ENCODE measurements around the gene KIRREL3. TPM values are rescaled to one million over a fixed set of nuclear protein-coding genes. Genes with fewer than 3 reads are reported as not detected.
A peak's percentile ranks its signal among the peaks of the same experiment; 100 is the strongest.

The KIRREL3 gene
- total RNA-seq, 4 donors from 2014 or later, result 0.82 to 15.7 (median 1.4) TPM; not detected in 1

DNA sequence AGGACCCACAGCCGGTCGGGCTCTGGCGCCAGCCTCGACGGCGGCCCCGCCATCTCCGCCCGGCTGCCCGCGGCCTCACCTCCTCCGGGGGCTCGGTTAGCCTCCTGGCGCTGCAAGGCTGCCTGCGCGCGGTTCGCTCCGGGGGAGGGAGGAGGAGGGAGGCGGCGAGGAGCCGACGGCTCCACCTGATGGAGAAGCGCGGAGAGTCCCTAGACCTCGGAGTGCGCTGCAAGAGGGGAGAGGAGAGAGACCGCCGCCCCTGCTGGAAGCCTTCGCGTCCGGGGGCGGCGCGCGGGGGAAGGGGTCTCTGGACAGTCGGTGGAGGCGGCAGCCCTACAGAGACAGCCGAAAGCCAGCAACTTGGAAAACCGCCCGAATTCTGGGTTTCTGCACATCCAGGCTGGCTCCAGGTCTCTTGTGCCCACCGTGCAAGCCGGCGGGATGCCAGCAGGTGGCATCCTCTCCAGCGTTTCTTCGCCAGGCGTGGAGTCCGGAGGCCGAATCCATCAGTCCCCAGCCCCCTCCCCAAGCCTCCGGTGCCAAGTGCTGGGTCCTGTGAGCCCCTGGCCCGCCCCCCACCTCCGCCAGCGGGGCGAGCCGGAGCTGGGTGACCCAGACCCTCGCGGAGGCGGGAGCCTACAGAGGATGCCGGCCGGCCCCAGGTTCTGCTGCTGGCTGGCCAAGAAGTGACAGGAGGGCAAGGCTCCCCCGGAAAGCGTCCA, 2.9 kb upstream of the KIRREL3 start:
- 4% methylated on average over 33 of the region's 62 CpGs; no CpG with 5 or more reads in 1 of the 2 donors for WGBS, 2 donors (ENCODE audit: low coverage in 1 of 2)
- in situ Hi-C loops (cut with MboI; ENCODE audit: low pct_ligation_motif_present in 1 of 4, low pct_unique_long_range_greater_than_20kb in 1 of 4, low sequenced_read_pairs in 3 of 4) (no loop called here), intact Hi-C loops (cut with DNase I; ENCODE audit: low total_unique reads) (loop anchor here (5.0 kb wide), 1 partner anchor 1506 kb away; the partner anchor contains the start of gene FEZ1)
- Histone ChIP-seq H3K27ac (no peak overlapping the region), H3K36me3 (no peaks in the 10 kb centered on the region), H3K9me3 (no peaks in the 10 kb centered on the region), H3K4me1 (peaks cover 0 to 15% (median 12%) of the 10 kb centered on the region in 4 donors), H3K4me3 (peak overlapping the region in 1 of 4 donors; percentile 3), H3K27me3 (peaks cover 82% of the 10 kb centered on the region)
- TF ChIP-seq, protein P1, sequence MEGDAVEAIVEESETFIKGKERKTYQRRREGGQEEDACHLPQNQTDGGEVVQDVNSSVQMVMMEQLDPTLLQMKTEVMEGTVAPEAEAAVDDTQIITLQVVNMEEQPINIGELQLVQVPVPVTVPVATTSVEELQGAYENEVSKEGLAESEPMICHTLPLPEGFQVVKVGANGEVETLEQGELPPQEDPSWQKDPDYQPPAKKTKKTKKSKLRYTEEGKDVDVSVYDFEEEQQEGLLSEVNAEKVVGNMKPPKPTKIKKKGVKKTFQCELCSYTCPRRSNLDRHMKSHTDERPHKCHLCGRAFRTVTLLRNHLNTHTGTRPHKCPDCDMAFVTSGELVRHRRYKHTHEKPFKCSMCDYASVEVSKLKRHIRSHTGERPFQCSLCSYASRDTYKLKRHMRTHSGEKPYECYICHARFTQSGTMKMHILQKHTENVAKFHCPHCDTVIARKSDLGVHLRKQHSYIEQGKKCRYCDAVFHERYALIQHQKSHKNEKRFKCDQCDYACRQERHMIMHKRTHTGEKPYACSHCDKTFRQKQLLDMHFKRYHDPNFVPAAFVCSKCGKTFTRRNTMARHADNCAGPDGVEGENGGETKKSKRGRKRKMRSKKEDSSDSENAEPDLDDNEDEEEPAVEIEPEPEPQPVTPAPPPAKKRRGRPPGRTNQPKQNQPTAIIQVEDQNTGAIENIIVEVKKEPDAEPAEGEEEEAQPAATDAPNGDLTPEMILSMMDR (IDR thresholded peaks at IDR 0.05), result peak in 4 of 5 experiments; percentile 7 to 36 (median 21)
- TF ChIP-seq EP300 (IDR thresholded peaks at IDR 0.05; ENCODE audit: low read depth) (no peak), POLR2AphosphoS5 (IDR thresholded peaks at IDR 0.05) (no peak), POLR2A (IDR thresholded peaks at IDR 0.05) (no peak)
- DNase-seq, result no peak

DNA sequence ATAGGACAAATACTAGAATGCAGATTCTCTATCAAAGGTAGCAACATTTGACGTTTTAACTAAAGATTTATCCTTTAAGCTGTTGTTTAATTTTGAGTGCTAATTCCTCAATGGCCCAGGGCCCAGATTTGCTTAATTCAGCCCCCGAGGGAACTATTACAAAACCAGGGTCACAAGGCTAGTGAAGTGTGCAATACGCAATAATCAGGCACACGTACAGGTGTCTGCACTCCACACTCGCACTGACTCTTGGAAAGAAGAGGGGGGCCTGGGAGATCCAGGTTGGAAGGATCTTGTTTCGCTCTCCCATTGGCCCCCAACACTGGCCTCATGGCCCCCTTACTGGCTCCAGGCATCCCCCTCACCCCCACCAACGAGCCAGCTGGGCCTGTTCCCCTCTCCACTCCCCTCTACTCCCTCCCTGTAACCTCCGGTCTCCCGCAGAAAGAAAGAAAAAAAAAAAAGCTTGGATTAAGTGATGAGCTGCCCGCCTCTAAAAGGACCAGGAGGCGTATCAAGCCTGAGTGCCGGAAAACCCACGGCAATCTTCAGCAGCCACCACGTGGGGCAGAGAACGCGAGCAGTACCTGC, 2.2 kb upstream of the KIRREL3 start:
- in situ Hi-C loops (cut with MboI; ENCODE audit: low pct_ligation_motif_present in 1 of 4, low pct_unique_long_range_greater_than_20kb in 1 of 4, low sequenced_read_pairs in 3 of 4) (no loop called here), intact Hi-C loops (cut with DNase I; ENCODE audit: low total_unique reads) (loop anchor here (5.0 kb wide), 1 partner anchor 1505 kb away; the partner anchor contains the start of gene FEZ1)
- no peak for DNase-seq
- Histone ChIP-seq H3K36me3 (no peaks in the 10 kb centered on the region), H3K4me3 (peak overlapping the region in 1 of 4 donors; percentile 3), H3K27ac (no peak overlapping the region), H3K9me3 (no peaks in the 10 kb centered on the region), H3K27me3 (peaks cover 82% of the 10 kb centered on the region), H3K4me1 (peaks cover 0 to 15% (median 12%) of the 10 kb centered on the region in 4 donors)
- TF ChIP-seq, protein P1 (IDR thresholded peaks at IDR 0.05), result no peak
- TF ChIP-seq POLR2AphosphoS5 (IDR thresholded peaks at IDR 0.05) (no peak), POLR2A (IDR thresholded peaks at IDR 0.05) (no peak), EP300 (IDR thresholded peaks at IDR 0.05; ENCODE audit: low read depth) (no peak)
- WGBS, 2 donors (ENCODE audit: low coverage in 1 of 2), result 9 to 19% methylated on average over 7 to 16 of the region's 16 CpGs

DNA sequence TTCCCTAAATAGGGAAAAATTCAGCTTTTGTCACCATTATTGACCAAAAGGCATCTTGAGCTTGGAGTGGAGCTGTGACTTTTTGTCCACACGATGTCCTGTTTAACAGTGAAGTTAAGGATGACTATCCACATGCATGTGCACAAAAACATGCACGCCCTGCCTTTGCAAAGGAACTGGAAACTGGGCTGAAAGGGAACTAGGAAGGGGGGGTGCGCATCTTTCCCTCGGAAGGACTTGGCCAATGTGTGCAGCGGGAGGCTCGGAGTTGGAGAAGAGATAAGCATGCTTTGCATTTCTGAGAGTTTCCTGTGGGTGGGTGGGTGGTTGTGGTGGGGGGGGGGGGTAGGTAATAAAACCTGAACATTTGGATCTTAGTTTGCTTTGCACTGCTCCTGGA, 411 bp upstream of the KIRREL3 start:
- peaks cover 0 to 15% (median 12%) of the 10 kb centered on the region in 4 donors for H3K4me1 ChIP-seq
- intact Hi-C loops (cut with DNase I; ENCODE audit: low total_unique reads) (loop anchor here (5.0 kb wide), 1 partner anchor 1504 kb away; the partner anchor contains the start of gene FEZ1), in situ Hi-C loops (cut with MboI; ENCODE audit: low pct_ligation_motif_present in 1 of 4, low pct_unique_long_range_greater_than_20kb in 1 of 4, low sequenced_read_pairs in 3 of 4) (no loop called here)
- DNase-seq, result no peak
- TF ChIP-seq POLR2A (IDR thresholded peaks at IDR 0.05), result no peak
- no peak for TF ChIP-seq POLR2AphosphoS5 (IDR thresholded peaks at IDR 0.05)
- no peak for TF ChIP-seq EP300 (IDR thresholded peaks at IDR 0.05; ENCODE audit: low read depth)
- TF ChIP-seq, protein P1 (IDR thresholded peaks at IDR 0.05), result no peak
- H3K9me3 ChIP-seq, result no peaks in the 10 kb centered on the region
- no peak overlapping the region for H3K27ac ChIP-seq
- H3K4me3 ChIP-seq, result peak overlapping the region in 2 of 4 donors; percentile 10 to 38
- 4 to 6% methylated on average over 6 of the region's 6 CpGs for WGBS, 2 donors (ENCODE audit: low coverage in 1 of 2)
- peaks cover 85% of the 10 kb centered on the region for H3K27me3 ChIP-seq
- no peaks in the 10 kb centered on the region for H3K36me3 ChIP-seq

DNA sequence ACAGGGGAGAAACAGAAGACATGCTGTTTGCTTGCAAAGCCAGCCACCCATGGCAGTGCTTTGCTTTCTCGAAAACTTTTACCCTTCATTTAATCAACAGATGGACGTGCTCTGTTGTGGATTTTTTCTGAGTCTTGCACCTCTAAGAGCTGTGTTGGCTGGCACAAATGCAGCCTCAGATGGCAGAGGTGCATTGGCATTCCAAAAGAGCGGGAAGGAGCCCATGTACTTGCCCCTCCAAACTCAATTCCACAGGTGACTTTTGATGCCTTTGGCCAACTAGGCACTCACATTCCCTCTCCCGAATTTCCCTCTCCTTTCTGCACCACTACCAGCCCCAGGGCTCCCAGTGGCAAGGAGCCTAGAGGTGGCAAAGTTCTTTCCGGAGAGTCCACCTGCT, 1.2 kb downstream of the KIRREL3 start:
- Histone ChIP-seq H3K4me3 (no peak overlapping the region), H3K4me1 (peaks cover 0 to 15% (median 12%) of the 10 kb centered on the region in 4 donors), H3K9me3 (no peaks in the 10 kb centered on the region), H3K27me3 (peaks cover 75% of the 10 kb centered on the region), H3K36me3 (no peaks in the 10 kb centered on the region), H3K27ac (no peak overlapping the region)
- in situ Hi-C loops (cut with MboI; ENCODE audit: low pct_ligation_motif_present in 1 of 4, low pct_unique_long_range_greater_than_20kb in 1 of 4, low sequenced_read_pairs in 3 of 4), result loop anchor here in 3 of 4 donors (10.0 to 25.0 kb wide), 3 partner anchors 285 to 562 kb away; no protein-coding TSS in a partner anchor
- DNase-seq, result no peak
- 69 to 71% methylated on average over 5 of the region's 5 CpGs for whole genome bisulfite sequencing, 2 donors (ENCODE audit: low coverage in 1 of 2)
- no peak for TF ChIP-seq EP300 (IDR thresholded peaks at IDR 0.05; ENCODE audit: low read depth)
- TF ChIP-seq POLR2A (IDR thresholded peaks at IDR 0.05), result no peak
- TF ChIP-seq, protein P1 (IDR thresholded peaks at IDR 0.05), result no peak
- no peak for TF ChIP-seq POLR2AphosphoS5 (IDR thresholded peaks at IDR 0.05)
- intact Hi-C loops (cut with DNase I; ENCODE audit: low total_unique reads), result no loop called here
